A673 (cell line): Measurements from ENCODE around the gene NFATC1.

ENCODE experiments used
- CTCF ChIP-seq: fragments of 300-800, 200-600 bp; sonication (generic); conservative IDR thresholded peaks from 2 replicates; pipeline ENCODE4 v1.5.1; 2017; ENCODE audit warnings: low read depth, mild to moderate bottlenecking, antibody characterized with exemption, low read length, moderate library complexity, mixed read lengths
- EZH2 ChIP-seq: fragments of 200-600 bp; sonication (generic); IDR thresholded peaks from 2 replicates; pipeline ENCODE4 v1.6.1; 2017; ENCODE audit warnings: borderline replicate concordance, low read depth, mild to moderate bottlenecking, mixed read lengths, antibody characterized with exemption, low read length; ENCODE audit not compliant: poor library complexity, severe bottlenecking

GRCh38 chr18:79483971-79484491 is 88.3 kb downstream of the NFATC1 start:
- TF ChIP-seq CTCF (no peak), EZH2 (no peak)
